Activated CD4-positive, alpha-beta memory T cell treated with anti-CD3 and anti-CD28 coated beads, Interleukin-2, amount 10 ng/mL, durations not matched to agents 7 days and 5 days (primary cell): ENCODE data around the gene SNX24. TPM values are rescaled to one million over a fixed set of nuclear protein-coding genes. Genes with fewer than 3 reads are reported as not detected.
"Not testable (repeated sequence)": the region's sequence is repeated elsewhere in the genome, so short reads cannot be mapped to it uniquely, and the experiment has no call there.

Source experiments
- CTCF ChIA-PET: fragments of 350-600 bp; sonication (Branson Sonifier 250); formaldehyde crosslinking; loops from one replicate; lab custom pipeline; 2021; ENCODE audit warnings: antibody characterized with exemption, inconsistent platforms; lab: Charles Lee
- POLR2A ChIA-PET: fragments of 350-600 bp; sonication (Branson Sonifier 250); formaldehyde crosslinking; loops from one replicate; lab custom pipeline; 2021; ENCODE audit warnings: antibody characterized with exemption; lab: Charles Lee
- DNase-seq: peaks from one replicate; pipeline ENCODE4 v3.0.0-alpha.2; 2020
- H3K27ac Mint-ChIP-seq: one replicate; pipeline ENCODE4 v1.8.0; 2021; ENCODE audit warnings: mild to moderate bottlenecking, mixed read lengths
- H3K27me3 Mint-ChIP-seq: one replicate; pipeline ENCODE4 v1.8.0; 2021; ENCODE audit warnings: mixed read lengths
- H3K36me3 Mint-ChIP-seq: one replicate; pipeline ENCODE4 v1.8.0; 2021; ENCODE audit warnings: low read depth, mixed read lengths
- H3K4me1 Mint-ChIP-seq: one replicate; pipeline ENCODE4 v1.8.0; 2021; ENCODE audit warnings: mixed read lengths
- H3K4me3 Mint-ChIP-seq: one replicate; pipeline ENCODE4 v1.8.0; 2021; ENCODE audit warnings: mild to moderate bottlenecking, mixed read lengths
- H3K9me3 Mint-ChIP-seq: one replicate; pipeline ENCODE4 v1.8.0; 2021; ENCODE audit warnings: mixed read lengths
- total RNA-seq, 2 experiments: library from RNA; stranded (reverse); gene quantifications; one replicate each; pipeline ENCODE4 v1.2.3, GENCODE V29; 2021

The SNX24 gene
- total RNA-seq, 2 experiments from 2014 or later = 8.8 to 9.2 TPM

DNA sequence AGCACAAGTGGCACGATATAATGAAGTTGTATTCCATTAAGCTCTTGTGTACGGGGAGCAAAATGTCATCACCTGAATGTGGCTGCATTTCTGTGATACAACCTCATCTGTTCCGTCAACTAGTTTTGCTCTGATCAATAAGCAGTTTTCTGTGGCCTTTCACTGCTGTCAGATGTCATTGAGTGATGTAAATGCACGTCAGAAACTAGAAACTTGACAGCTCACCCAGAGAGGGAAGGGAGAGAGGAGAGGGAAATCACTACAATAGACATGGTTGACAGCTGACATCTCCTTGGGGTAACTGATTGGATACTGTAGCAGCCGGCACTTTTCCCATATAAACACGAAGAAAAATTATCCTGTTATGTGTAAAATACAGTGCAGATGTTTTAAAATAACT lies 62.7 kb downstream of the SNX24 start:
- Mint-ChIP-seq H3K36me3 (no peaks in the 10 kb centered on the region), H3K4me1 (peaks cover 3% of the 10 kb centered on the region), H3K4me3 (no peak overlapping the region), H3K27me3 (no peaks in the 10 kb centered on the region), H3K27ac (no peak overlapping the region), H3K9me3 (no peaks in the 10 kb centered on the region)
- DNase-seq = no peak
- POLR2A ChIA-PET = no interaction called here
- CTCF ChIA-PET = no interaction called here

DNA sequence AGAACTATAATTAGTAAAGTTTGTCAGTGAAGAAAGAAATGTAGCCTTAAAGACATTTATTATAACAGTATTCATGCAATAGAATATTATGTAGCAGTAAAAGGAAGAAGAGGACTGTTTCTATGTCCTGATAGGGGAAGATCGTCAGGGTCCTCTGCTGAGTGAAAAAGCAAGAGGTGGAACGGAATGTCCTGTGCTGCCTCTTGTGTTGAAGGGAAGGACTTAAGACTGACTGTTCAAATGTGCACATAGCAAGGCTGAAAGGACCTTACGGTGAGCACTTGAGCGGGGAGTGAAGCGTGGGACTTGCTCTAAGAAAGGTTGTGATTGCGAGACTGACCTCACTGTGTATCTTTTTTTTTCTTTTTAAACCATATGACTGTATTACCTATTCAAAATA lies 63.2 kb downstream of the SNX24 start:
- Mint-ChIP-seq H3K4me1 (no peaks in the 10 kb centered on the region), H3K27me3 (no peaks in the 10 kb centered on the region), H3K27ac (no peak overlapping the region), H3K36me3 (no peaks in the 10 kb centered on the region), H3K4me3 (no peak overlapping the region), H3K9me3 (peaks cover under 1% of the 10 kb centered on the region)
- ChIA-PET POLR2A (no interaction called here), CTCF (no interaction called here)
- DNase-seq = no peak

DNA sequence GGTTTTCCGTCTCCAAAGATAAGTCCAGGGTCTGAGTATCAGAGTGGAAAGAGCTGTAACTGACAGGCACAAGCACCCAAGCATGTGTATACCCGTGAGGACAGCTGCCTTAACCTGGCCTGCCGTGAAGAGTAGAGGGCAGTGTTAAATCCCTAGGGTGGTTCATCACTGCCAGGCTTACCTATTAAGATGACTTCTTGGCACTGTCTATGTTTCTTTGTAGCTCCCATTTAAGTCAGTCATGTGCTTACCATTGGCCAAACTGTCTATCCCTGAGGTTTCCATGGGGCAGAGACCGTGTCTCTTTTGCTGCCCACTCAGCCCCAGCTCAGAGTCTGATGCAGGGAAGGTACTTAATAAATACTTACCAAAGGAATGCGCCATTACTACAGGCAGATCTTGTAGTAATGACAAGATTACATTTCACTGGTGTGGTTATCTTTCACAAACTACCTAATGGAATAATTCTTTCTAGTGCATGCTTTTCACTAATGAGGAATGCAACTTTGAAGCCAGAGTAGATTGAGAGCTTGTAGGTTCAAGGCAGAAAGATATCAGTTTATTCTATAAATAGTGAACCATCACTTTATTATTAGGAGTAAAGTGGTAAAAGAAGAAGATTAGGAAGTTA lies 64.2 kb downstream of the SNX24 start:
- POLR2A ChIA-PET = no interaction called here
- Mint-ChIP-seq H3K27ac (no peak overlapping the region), H3K4me1 (no peaks in the 10 kb centered on the region), H3K36me3 (no peaks in the 10 kb centered on the region), H3K9me3 (peaks cover 4% of the 10 kb centered on the region), H3K4me3 (no peak overlapping the region), H3K27me3 (no peaks in the 10 kb centered on the region)
- DNase-seq = no peak
- CTCF ChIA-PET = no interaction called here

DNA sequence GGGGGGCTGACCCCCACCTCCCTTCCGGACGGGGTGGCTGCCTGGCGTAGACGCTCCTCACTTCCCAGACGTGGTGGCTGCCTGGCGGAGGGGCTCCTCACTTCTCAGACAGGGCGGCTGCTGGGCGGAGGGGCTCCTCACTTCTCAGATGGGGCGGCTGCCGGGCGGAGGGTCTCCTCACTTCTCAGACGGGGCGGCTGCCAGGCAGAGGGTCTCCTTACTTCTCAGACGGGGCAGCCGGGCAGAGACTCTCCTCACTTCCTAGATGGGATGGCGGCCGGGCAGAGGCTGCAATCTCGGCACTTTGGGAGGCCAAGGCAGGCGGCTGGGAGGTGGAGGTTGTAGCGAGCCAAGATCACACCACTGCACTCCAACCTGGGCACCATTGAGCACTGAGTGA lies 68.0 kb downstream of the SNX24 start:
- DNase-seq, POLR2A ChIA-PET, H3K36me3 Mint-ChIP-seq, H3K27me3 Mint-ChIP-seq, CTCF ChIA-PET, H3K4me3 Mint-ChIP-seq, H3K27ac Mint-ChIP-seq, H3K4me1 Mint-ChIP-seq, H3K9me3 Mint-ChIP-seq: not testable (repeated sequence)

DNA sequence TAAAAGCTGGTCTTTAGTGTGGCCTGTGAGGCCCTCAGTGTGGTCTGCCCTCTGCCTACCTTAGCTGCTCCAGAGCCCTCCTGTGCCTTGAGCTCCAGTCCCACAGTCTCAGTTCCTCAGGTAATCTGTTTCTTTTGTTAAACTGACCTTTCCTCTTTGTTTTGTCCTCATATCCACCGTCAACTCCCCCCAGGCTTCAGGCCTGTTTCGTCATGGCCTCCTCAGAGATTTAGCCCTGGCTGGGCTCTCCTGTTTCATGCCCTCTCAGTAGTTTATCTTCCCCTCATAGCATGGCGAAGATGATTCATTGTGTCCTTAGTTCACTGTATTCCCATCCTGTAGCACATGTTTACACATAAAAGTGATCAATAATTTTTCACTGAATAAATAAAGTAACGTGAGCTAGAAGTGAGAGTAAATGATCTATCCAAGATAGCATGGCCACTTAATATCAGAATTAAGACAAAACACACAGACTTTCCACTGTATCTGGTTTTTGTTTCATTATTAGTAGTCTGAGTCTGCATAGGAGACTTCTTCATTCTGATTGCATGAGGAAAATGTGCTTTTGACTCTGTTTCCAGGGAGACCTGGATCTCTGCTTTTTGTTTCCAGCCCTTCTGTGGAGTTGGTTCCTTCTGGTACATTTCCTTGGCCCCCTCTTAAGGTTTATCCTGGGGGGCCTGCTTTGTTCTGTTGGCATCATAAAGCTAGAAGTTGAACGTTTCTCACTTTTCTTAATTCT lies 70.5 kb downstream of the SNX24 start:
- Mint-ChIP-seq H3K9me3 (peaks cover 4% of the 10 kb centered on the region), H3K36me3 (no peaks in the 10 kb centered on the region), H3K27me3 (no peaks in the 10 kb centered on the region), H3K4me1 (peaks cover 4% of the 10 kb centered on the region), H3K4me3 (no peak overlapping the region), H3K27ac (no peak overlapping the region)
- no peak for DNase-seq
- ChIA-PET CTCF (no interaction called here), POLR2A (no interaction called here)

DNA sequence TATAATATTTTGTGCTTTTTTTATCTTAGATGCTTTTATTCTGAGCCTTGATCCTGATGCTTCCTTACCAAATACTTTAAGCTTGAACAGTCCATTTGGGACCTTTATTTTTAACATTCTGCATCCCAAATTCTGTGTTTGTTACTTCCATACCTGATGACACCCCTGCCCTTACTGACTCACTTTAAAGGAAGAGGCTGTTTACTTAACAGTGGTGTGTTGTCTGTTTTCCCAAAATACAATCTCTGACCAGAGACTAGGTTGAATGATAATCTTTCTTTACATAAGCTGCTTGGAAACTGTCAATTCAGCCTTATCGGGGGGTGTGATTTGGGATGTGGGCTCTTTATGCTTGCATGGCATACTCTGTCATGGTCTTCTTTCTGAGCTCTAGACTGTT lies 71.1 kb downstream of the SNX24 start:
- Mint-ChIP-seq H3K4me1 (peaks cover 4% of the 10 kb centered on the region), H3K27ac (no peak overlapping the region), H3K36me3 (no peaks in the 10 kb centered on the region), H3K27me3 (no peaks in the 10 kb centered on the region), H3K9me3 (peaks cover 4% of the 10 kb centered on the region), H3K4me3 (no peak overlapping the region)
- ChIA-PET POLR2A (no interaction called here), CTCF (no interaction called here)
- DNase-seq = no peak

DNA sequence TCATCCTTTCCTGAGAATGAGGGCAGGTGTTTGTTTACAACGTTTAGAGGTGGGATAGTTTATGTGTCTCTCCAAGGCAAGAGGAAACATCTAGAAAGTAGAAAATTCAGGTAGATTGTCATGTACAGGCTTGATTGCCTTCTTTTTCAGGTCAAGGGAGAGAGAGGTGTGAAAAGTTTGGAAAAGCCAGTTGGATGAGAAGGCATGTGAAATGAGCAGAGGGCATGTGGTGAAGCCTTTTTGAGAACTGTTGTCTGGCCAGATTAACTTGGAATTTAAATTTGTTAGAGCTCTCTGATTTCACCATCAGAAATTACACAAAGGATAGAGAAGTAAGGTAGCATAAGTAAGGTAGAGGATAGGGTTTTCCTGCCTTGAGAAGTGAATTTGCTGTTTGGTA lies 74.6 kb downstream of the SNX24 start:
- ChIA-PET CTCF (no interaction called here), POLR2A (no interaction called here)
- peaks cover 4% of the 10 kb centered on the region for H3K4me1 Mint-ChIP-seq
- no peak overlapping the region for H3K4me3 Mint-ChIP-seq
- no peaks in the 10 kb centered on the region for H3K36me3 Mint-ChIP-seq
- H3K27me3 Mint-ChIP-seq = no peaks in the 10 kb centered on the region
- no peak for DNase-seq
- H3K27ac Mint-ChIP-seq = no peak overlapping the region
- no peaks in the 10 kb centered on the region for H3K9me3 Mint-ChIP-seq

DNA sequence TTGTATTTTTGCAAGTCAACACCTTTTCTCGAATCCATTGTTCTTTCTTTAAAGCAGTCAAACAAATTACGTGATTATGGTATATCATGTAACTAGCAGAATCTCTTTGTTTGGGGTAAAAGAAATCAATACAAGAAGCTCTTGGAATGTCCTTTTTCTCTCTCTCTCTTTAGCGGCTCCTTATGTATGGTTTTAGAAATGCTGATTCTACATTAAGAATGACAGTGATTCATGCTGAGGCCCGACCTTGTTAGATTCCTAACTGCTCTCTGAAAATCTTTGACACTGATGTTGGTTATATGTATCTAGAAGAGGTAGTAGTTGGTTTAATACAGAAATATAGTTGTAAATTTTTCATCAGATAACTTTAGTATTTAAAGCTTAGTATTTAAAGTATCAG lies 76.4 kb downstream of the SNX24 start:
- ChIA-PET CTCF (no interaction called here), POLR2A (no interaction called here)
- no peak for DNase-seq
- Mint-ChIP-seq H3K27ac (no peak overlapping the region), H3K4me1 (no peaks in the 10 kb centered on the region), H3K4me3 (no peak overlapping the region), H3K27me3 (no peaks in the 10 kb centered on the region), H3K9me3 (no peaks in the 10 kb centered on the region), H3K36me3 (no peaks in the 10 kb centered on the region)

DNA sequence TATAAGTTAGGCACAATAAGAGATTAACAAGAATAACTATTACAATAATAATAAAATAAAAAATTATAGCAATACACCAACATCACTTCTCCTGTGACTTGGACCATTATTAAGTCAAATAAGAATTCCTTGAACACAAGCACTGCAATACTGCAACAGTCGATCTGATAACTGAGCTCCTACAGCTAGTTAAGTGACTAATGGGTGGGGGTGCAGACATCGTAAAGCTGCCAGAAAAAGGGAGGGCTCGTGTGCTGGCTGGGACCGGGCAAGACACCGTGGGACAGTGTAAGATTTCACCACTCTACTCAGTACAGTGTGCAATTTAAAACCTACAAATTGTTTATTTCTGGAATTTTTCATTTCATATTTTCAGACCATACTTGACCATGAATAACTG lies 78.8 kb downstream of the SNX24 start:
- Mint-ChIP-seq H3K4me3 (no peak overlapping the region), H3K4me1 (no peaks in the 10 kb centered on the region), H3K9me3 (no peaks in the 10 kb centered on the region), H3K27ac (no peak overlapping the region), H3K36me3 (no peaks in the 10 kb centered on the region), H3K27me3 (no peaks in the 10 kb centered on the region)
- ChIA-PET CTCF (no interaction called here), POLR2A (interaction anchor here (1.7 kb wide), 1 partner anchor 9 kb away, joined by 3 read pairs; no protein-coding TSS in a partner anchor)
- DNase-seq = no peak

DNA sequence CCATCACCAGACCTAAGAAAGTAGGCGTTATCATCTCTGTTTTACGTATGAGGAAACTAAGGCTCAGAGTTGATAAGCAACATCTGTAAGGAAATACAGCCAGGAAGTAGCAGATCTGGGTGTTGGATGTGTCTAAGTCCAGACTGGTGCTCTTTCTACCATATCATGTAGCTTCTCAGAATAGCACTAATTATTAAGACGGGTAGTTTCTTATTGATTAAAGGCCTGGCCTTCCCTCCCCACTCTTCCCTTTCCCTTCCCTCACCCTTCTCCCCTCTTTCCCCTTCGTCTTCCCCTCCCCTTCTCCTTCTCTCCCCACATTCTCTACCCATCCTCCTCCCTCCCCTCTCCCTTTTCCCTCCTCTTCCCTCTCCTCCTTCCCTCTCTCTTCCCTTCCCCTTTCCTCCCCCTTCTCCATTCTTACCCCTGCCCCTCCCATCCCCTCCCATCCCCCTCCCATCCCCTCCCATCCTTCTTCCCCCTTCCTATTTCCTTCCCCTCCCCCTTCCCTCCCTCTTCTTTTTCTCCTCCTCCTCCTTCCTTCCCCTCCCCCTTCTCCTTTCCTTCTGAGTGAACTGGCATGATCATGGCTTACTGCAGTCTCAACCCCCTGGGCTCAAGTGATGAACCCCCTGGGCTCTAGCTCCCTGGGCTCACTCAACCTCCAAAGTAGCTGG lies 79.4 kb downstream of the SNX24 start:
- no peak overlapping the region for H3K27ac Mint-ChIP-seq
- CTCF ChIA-PET = no interaction called here
- H3K4me1 Mint-ChIP-seq = no peaks in the 10 kb centered on the region
- no peaks in the 10 kb centered on the region for H3K36me3 Mint-ChIP-seq
- no peak for DNase-seq
- POLR2A ChIA-PET = interaction anchor here (1.7 kb wide), 1 partner anchor 8 kb away, joined by 3 read pairs; no protein-coding TSS in a partner anchor
- no peaks in the 10 kb centered on the region for H3K9me3 Mint-ChIP-seq
- no peaks in the 10 kb centered on the region for H3K27me3 Mint-ChIP-seq
- H3K4me3 Mint-ChIP-seq = no peak overlapping the region

DNA sequence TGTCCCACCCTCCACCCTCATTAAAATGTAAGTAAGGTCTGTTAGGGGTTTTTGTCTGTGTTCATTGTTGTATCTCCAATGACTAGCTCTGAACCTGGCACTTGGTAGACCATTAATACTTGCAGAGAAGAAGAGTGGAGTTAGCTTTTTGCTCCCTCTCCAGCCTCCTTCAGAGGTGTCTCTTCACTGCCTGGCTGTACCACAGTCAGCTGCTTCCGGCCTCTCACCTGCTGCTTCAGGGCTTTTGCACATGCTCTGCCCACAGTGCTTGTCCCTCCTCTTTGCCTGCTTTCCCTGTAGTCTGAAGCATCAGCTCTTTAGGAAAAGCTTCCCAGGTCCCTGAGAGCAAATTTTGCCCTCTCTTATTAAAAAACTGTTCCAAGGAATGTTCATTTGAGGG lies 83.6 kb downstream of the SNX24 start:
- no peak for DNase-seq
- CTCF ChIA-PET = no interaction called here
- Mint-ChIP-seq H3K27ac (no peak overlapping the region), H3K36me3 (no peaks in the 10 kb centered on the region), H3K4me3 (no peak overlapping the region), H3K27me3 (no peaks in the 10 kb centered on the region), H3K9me3 (no peaks in the 10 kb centered on the region), H3K4me1 (no peaks in the 10 kb centered on the region)
- POLR2A ChIA-PET = no interaction called here

DNA sequence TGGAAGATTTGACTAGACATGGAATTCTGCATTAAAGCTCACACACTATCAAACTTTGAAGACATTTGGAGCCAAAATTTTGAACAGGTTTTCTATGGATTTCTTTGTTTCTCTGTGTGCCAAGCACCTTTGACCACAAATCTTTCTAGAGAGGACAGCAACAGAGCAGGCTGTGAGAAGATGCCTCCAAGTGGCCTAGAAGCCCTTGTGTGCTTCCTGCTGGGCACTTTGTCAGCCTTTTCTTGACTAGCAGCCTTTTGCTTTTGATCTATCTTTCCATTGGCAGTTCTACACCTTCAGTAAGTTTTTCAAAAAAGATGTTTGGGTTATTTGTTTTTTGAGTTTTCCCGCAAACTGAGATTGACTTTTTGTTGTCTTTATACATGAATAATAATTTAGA lies 84.6 kb downstream of the SNX24 start:
- Mint-ChIP-seq H3K27me3 (no peaks in the 10 kb centered on the region), H3K36me3 (no peaks in the 10 kb centered on the region), H3K27ac (no peak overlapping the region), H3K9me3 (no peaks in the 10 kb centered on the region), H3K4me3 (no peak overlapping the region), H3K4me1 (no peaks in the 10 kb centered on the region)
- CTCF ChIA-PET = no interaction called here
- POLR2A ChIA-PET = no interaction called here
- no peak for DNase-seq

DNA sequence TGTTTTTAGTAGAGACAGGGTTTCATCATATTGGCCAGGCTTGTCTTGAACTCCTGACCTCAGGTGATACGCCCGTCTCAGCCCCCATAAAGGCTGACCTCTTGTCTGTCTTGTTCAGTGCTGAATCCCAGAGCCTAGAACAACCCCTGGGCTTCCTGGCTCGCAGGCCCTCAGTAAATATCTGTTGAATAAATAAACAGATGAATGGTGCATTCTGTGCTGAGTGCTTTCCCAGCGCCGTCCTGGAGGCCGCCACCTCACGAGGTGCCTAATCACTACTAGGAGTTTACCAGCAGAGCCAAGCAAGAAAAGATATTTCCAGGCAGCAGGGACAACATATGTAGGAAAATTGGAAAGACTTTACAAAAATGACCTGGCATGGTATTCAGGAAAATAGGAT lies 88.5 kb downstream of the SNX24 start:
- Mint-ChIP-seq H3K4me1 (no peaks in the 10 kb centered on the region), H3K27me3 (no peaks in the 10 kb centered on the region), H3K36me3 (no peaks in the 10 kb centered on the region), H3K9me3 (no peaks in the 10 kb centered on the region), H3K27ac (no peak overlapping the region), H3K4me3 (no peak overlapping the region)
- DNase-seq = no peak
- ChIA-PET POLR2A (interaction anchor here (1.1 kb wide), 1 partner anchor 10 kb away, joined by 3 read pairs; no protein-coding TSS in a partner anchor), CTCF (no interaction called here)
